OCI-LY3 (cell line): ENCODE measurements around the gene SULT1A2.
"Not testable (repeated sequence)": the region's sequence is repeated elsewhere in the genome, so short reads cannot be mapped to it uniquely, and the experiment has no call there.

ENCODE experiments used
- H2AFZ ChIP-seq: fragments of 200-600, 300-600 bp; shearing (Covaris generic); 2 replicates; pipeline ENCODE4 v1.6.0; 2014; ENCODE audit warnings: antibody characterized with exemption, low read depth, low read length
- H3K27ac ChIP-seq: fragments of 200-600, 300-600 bp; sonication (generic); 2 replicates; pipeline ENCODE4 v1.5.1; 2014; ENCODE audit warnings: mild to moderate bottlenecking, low read length, moderate library complexity, mixed read lengths
- H3K27me3 ChIP-seq: fragments of 200-600, 300-600 bp; sonication (generic); 2 replicates; pipeline ENCODE4 v1.6.1; 2014; ENCODE audit warnings: low read depth, low read length, mixed read lengths
- H3K36me3 ChIP-seq: fragments of 200-600, 300-600 bp; sonication (generic); replicated peaks from 2 replicates; pipeline ENCODE3; 2014; ENCODE audit warnings: low read depth, low read length, mixed read lengths
- H3K4me1 ChIP-seq: fragments of 300-600, 200-600 bp; sonication (generic); 2 replicates; pipeline ENCODE4 v1.6.1; 2014; ENCODE audit warnings: low read length, mixed read lengths
- H3K4me2 ChIP-seq: fragments of 200-600, 300-600 bp; sonication (generic); 2 replicates; pipeline ENCODE4 v1.6.1; 2014; ENCODE audit warnings: low read length, mixed read lengths
- H3K4me3 ChIP-seq: fragments of 300-600, 200-600 bp; sonication (generic); 2 replicates; pipeline ENCODE4 v1.5.1; 2014; ENCODE audit warnings: antibody characterized with exemption, mild to moderate bottlenecking, low read length, moderate library complexity
- H3K79me2 ChIP-seq: fragments of 300-600, 200-600 bp; shearing (Covaris generic); 2 replicates; pipeline ENCODE4 v1.6.1; 2014; ENCODE audit warnings: mild to moderate bottlenecking, low read length, mixed read lengths
- H3K9ac ChIP-seq: fragments of 300-600, 200-600 bp; shearing (Covaris generic); 2 replicates; pipeline ENCODE4 v1.6.0; 2014; ENCODE audit warnings: mild to moderate bottlenecking, low read length, moderate library complexity
- H3K9me3 ChIP-seq: fragments of 200-600, 300-600 bp; shearing (Covaris generic); 2 replicates; pipeline ENCODE4 v1.6.1; 2014; ENCODE audit warnings: low read length, mixed read lengths; ENCODE audit not compliant: insufficient read depth
- H4K20me1 ChIP-seq: fragments of 200-600, 300-600 bp; sonication (generic); 2 replicates; pipeline ENCODE4 v1.6.1; 2016; ENCODE audit warnings: low read length, mixed read lengths; ENCODE audit not compliant: insufficient read depth
- EZH2phosphoT487 ChIP-seq: fragments of 200-600 bp; shearing (Covaris generic); IDR thresholded peaks from 2 replicates; pipeline ENCODE4 v1.6.1; 2018; ENCODE audit warnings: antibody characterized with exemption, mixed run types, low read depth
- TF ChIP-seq, protein P1 (sequence below): fragments of 200-600, 300-600 bp; sonication (generic); IDR thresholded peaks from 2 replicates; pipeline ENCODE4 v1.5.1; 2014; ENCODE audit warnings: antibody characterized with exemption, low read length, low read depth

SULT1A2 gene

GRCh38 chr16:28596840-28597691 lies at the start of gene SULT1A2:
SULT1A2 (minus strand) TSS chr16:28597050; CDS start chr16:28595930, 1,120 bp downstream.
- H3K9me3 ChIP-seq: no peaks in the 10 kb centered on the region
- H3K27ac ChIP-seq: no peak within 1 kb of the TSS
- TF ChIP-seq, protein P1, sequence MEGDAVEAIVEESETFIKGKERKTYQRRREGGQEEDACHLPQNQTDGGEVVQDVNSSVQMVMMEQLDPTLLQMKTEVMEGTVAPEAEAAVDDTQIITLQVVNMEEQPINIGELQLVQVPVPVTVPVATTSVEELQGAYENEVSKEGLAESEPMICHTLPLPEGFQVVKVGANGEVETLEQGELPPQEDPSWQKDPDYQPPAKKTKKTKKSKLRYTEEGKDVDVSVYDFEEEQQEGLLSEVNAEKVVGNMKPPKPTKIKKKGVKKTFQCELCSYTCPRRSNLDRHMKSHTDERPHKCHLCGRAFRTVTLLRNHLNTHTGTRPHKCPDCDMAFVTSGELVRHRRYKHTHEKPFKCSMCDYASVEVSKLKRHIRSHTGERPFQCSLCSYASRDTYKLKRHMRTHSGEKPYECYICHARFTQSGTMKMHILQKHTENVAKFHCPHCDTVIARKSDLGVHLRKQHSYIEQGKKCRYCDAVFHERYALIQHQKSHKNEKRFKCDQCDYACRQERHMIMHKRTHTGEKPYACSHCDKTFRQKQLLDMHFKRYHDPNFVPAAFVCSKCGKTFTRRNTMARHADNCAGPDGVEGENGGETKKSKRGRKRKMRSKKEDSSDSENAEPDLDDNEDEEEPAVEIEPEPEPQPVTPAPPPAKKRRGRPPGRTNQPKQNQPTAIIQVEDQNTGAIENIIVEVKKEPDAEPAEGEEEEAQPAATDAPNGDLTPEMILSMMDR: no peak
- TF ChIP-seq EZH2phosphoT487: no peak
- no peak within 1 kb of the TSS for H3K4me3 ChIP-seq
- H4K20me1 ChIP-seq: no peaks in the 10 kb centered on the region
- H3K79me2 ChIP-seq: no peaks in the 10 kb centered on the region
- no peak within 1 kb of the TSS for H3K9ac ChIP-seq
- H2AFZ ChIP-seq: no peak within 1 kb of the TSS
- H3K4me2 ChIP-seq: no peak within 1 kb of the TSS
- H3K27me3 ChIP-seq: no peaks in the 10 kb centered on the region
- no peaks in the 10 kb centered on the region for H3K4me1 ChIP-seq
- no peaks in the 10 kb centered on the region for H3K36me3 ChIP-seq

GRCh38 chr16:28639959-28640358 lies 43.1 kb upstream of the SULT1A2 start:
- H2AFZ ChIP-seq: not testable (repeated sequence)

DNA sequence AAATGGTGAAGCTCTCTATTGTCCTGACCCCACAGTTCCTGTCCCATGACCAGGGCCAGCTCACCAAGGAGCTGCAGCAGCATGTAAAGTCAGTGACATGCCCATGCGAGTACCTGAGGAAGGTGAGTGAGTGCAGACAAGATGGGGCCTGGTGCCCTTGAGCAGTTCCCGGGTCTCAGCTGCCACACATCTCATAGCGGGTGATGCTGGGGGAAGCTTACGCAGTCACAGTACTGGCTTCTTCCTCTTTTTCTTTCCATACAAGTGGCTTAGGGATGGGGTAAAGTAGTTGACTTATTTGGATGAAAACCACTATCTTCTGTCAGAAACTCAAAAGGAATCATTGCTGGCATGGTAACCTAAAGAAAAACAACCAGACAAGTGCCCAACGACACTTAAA lies 41.5 kb upstream of the SULT1A2 start:
- not testable (repeated sequence) for H3K36me3 ChIP-seq, H2AFZ ChIP-seq, H3K27me3 ChIP-seq, H3K79me2 ChIP-seq, H3K27ac ChIP-seq, H4K20me1 ChIP-seq, H3K9ac ChIP-seq, H3K9me3 ChIP-seq
- H3K4me2 ChIP-seq: peak overlapping the region; percentile 61
- H3K4me3 ChIP-seq: peak overlapping the region; percentile 37; the same call in 1 of the 2 replicates
- peaks cover 15% of the 10 kb centered on the region for H3K4me1 ChIP-seq

More at GRCh38 chr16:28639959-28640358, 43.1 kb upstream of the SULT1A2 start:
- not testable (repeated sequence) for H3K9me3 ChIP-seq, H3K27me3 ChIP-seq, H3K27ac ChIP-seq, H3K79me2 ChIP-seq, H4K20me1 ChIP-seq, H3K36me3 ChIP-seq, H3K9ac ChIP-seq
- peaks cover 15% of the 10 kb centered on the region for H3K4me1 ChIP-seq
- peak overlapping the region; percentile 34; the same call in 1 of the 2 replicates for H3K4me3 ChIP-seq
- peak overlapping the region; percentile 56 for H3K4me2 ChIP-seq

DNA sequence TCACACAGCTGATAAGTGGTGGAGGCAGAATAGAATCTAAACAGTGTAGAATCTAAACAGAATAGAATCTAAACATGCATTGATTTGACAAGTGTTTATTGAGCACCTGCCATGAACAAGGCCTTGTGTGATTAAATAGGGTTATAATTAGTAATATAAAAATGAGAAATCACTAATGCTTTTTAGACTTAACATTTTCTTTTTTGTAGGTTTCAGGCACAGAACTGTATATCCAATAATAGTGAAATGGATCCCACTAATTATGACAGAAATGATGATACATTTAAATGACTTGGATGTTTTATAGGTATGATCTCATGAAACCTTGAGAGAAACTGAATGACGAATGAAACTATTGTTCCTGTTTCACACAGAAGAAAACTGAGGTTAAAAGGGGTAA lies 40.9 kb upstream of the SULT1A2 start, which contains the start of gene NPIPB8:
Gene NPIPB8, plus strand, starts transcription at position 301 of the 400 bp plus-strand sequence. CDS start 296 bp downstream, outside the sequence.
- H3K4me1 ChIP-seq: peaks cover 15% of the 10 kb centered on the region
- not testable (repeated sequence) for H3K27me3 ChIP-seq, H3K9ac ChIP-seq, H3K27ac ChIP-seq, H3K36me3 ChIP-seq, H3K79me2 ChIP-seq, H2AFZ ChIP-seq, H3K9me3 ChIP-seq, H4K20me1 ChIP-seq
- H3K4me3 ChIP-seq: peak within 1 kb of the TSS; percentile 37; the same call in 1 of the 2 replicates
- H3K4me2 ChIP-seq: peak within 1 kb of the TSS; percentile 61

DNA sequence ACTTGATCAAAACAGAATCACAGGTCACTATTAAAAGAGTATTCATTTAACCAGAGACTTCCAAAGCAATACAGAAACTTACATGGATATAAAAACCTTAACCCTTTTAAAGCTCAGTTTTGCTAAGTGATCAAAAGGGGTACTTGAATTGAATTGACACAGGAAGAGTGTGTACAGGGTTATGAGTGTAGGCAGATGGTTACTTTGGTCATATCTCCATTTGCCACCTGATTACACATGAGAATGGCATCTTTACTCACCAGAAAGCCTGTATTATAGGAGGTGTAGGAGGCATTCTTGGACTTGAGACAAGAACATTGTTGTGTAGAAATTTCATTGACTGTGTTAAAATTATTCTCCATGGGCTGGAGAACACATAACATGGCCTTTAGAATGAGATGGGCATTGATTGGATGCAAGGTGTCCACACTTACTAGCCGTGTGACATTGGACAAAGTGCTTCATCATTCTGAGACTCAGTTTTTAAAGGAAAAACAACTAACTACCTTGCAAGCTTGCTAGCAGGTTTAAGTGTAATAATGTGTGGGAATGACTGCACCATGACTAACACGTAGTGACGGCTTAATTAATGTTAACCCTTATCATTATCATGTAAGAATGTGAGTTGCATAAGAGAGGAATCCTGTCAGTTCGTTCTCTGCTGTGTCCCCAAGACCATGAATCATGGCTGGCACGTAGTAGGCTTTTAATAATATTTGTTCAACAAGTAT lies 39.4 kb upstream of the SULT1A2 start:
- H4K20me1 ChIP-seq, H3K79me2 ChIP-seq, H3K9me3 ChIP-seq, H3K4me3 ChIP-seq, H3K36me3 ChIP-seq, H3K27ac ChIP-seq, H3K4me2 ChIP-seq, H3K9ac ChIP-seq, H2AFZ ChIP-seq, H3K27me3 ChIP-seq: not testable (repeated sequence)
- H3K4me1 ChIP-seq: peaks cover 15% of the 10 kb centered on the region

DNA sequence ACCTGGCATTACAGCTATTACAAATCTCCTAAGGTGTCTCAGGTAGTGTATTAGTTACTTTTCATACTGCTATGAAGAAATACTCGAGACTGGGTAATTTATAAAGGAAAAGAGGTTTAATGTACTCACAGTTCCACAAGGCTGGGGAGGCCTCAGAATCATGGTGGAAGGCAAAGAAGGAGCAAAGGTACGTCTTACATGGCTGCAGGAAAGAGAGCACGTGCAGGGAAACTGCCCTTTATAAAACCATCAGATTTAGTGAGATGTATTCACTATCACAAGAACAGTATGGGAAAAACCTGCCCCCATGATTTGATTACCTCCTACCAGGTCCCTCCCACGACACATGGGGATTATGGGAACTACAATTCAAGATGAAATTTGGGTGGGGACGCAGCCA lies 34.1 kb upstream of the SULT1A2 start:
- H3K9ac ChIP-seq, H4K20me1 ChIP-seq, H3K79me2 ChIP-seq, H3K36me3 ChIP-seq, H3K4me2 ChIP-seq, H2AFZ ChIP-seq, H3K27ac ChIP-seq, H3K4me3 ChIP-seq, H3K9me3 ChIP-seq, H3K4me1 ChIP-seq, H3K27me3 ChIP-seq: not testable (repeated sequence)
